ENCODE measurements around the gene SAMD4B.

Gene SAMD4B

DNA sequence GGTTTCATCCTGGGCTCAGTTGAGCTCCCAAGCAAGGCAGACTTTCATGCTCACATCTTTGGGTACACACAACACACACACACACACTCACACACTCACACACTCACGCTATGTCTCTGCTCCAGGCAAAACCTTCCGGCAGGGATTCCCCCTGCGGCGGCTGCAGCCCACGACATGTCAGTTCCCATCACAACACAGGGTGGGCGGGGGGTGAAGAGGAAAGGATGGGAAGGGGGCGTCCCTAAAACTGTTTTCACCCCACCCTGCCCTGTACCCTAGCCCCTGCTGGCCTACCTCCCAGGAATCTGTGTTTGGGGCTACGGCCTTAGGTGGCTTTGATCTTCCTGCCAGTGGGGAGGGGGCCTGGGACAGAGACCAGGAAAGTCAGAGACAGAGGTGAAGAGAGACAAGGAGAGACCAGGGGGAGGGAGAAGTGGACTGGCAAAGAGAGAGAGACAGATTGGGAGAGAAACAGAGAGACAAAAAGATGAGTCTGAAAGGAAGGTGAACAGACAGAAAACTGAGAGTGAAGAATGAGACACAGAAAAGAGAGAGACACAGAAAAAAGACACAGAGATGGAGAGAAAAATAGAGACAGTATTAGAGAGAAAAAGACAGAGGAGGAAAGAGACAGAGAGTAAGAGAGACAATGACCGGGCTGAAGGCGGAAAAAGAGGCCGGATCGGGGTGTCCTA, 25.4 kb upstream of the SAMD4B start:
- no peak for DNase-seq (ENCODE audit: low spot score)
- TF ChIP-seq, protein P1, sequence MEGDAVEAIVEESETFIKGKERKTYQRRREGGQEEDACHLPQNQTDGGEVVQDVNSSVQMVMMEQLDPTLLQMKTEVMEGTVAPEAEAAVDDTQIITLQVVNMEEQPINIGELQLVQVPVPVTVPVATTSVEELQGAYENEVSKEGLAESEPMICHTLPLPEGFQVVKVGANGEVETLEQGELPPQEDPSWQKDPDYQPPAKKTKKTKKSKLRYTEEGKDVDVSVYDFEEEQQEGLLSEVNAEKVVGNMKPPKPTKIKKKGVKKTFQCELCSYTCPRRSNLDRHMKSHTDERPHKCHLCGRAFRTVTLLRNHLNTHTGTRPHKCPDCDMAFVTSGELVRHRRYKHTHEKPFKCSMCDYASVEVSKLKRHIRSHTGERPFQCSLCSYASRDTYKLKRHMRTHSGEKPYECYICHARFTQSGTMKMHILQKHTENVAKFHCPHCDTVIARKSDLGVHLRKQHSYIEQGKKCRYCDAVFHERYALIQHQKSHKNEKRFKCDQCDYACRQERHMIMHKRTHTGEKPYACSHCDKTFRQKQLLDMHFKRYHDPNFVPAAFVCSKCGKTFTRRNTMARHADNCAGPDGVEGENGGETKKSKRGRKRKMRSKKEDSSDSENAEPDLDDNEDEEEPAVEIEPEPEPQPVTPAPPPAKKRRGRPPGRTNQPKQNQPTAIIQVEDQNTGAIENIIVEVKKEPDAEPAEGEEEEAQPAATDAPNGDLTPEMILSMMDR (IDR thresholded peaks at IDR 0.05; ENCODE audit: extremely low read depth, missing control alignments) = no peak

DNA sequence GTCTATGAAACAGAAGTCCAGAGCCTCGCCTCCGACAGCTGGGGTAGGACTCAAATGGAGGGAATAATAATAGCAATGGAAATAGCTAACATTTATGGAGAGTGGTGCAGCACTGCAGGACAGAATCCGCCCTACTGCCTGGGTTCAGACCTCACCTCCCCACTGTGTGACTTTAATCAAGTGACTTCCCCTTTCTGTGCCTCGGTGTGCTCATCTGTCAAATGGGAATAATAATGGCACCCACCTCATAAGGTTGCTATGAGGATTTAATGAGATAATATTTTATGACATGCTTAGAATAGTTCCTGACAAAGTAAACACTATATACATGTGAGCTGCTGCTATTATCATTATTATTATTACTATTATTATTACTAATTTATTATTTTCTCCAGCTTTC, 24.7 kb upstream of the SAMD4B start:
- no peak for DNase-seq (ENCODE audit: low spot score)
- TF ChIP-seq, protein P1 (IDR thresholded peaks at IDR 0.05; ENCODE audit: extremely low read depth, missing control alignments) = no peak

DNA sequence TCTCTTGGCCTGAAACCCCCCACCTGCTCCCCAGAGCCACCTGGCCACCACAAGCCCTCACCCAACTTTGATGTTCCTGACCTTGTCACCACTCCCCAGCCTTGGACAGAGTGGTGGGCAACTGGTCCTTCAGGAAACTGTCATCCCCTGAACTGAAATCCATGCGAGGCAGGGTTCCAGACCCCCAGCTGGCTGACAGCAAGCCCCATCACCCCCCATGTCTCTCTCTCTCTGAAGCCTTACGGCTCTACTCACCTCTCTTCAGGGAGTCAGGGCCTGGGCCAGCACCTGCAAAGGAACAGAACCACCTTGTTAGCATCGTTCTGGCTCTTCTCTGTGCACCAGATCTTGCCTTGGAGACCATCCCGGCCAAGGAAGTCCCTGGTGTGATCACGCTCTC, 24.1 kb upstream of the SAMD4B start:
- TF ChIP-seq, protein P1 (IDR thresholded peaks at IDR 0.05; ENCODE audit: extremely low read depth, missing control alignments) = no peak
- no peak for DNase-seq (ENCODE audit: low spot score)

DNA sequence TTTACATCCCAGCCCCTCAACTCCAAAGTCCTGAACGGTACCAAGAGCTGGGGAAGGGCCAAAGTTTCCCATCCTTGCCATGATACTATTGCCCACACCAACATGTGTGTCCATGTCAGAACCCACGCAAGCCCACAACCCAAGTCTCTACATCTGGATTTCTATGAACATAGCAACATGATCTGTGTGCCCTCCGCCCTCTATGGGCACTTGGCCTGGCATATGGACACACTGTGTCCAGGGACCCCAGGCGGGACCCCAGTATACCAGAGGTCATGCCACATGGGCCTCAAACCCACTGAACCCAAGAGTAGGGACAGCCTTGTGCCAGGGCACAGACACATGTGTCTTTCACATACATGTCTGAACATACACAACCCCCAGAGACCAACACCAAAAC, 23.5 kb upstream of the SAMD4B start:
- TF ChIP-seq, protein P1 (IDR thresholded peaks at IDR 0.05; ENCODE audit: extremely low read depth, missing control alignments) = no peak
- no peak for DNase-seq (ENCODE audit: low spot score)

DNA sequence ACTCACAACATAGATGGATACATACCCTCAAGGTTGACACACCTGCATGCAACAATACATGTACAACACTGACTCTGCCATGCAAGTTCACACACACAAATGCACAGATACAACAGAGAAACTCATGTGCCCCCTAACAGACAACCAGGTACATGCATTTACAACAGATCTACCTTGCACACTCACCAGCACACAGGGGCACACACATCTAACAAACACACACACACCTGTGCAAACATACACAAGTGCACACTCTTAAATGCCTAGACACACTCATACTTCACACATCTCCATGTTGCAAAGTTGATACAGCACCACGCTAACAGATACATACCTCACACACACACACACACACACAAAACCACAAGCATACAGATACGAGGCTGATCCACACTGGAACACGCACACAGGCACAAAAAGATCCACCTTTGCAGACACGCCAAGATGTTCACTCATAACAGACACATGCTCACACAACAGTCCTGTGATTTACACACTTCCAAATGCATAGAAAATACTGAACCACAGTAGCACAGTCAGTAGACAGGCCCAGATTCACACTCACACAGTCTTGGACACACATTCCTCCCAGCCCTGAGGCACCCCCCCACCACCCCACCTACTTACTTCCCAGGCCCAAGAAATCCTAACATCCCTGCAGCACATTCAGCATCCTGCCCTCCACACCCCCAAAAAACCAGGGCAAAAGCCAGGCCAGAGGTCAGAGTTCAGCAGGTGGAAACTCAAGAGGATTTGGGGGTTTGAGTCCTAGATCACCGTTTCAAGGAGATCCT, 22.9 kb upstream of the SAMD4B start:
- peak; percentile 38 for DNase-seq (ENCODE audit: low spot score)
- TF ChIP-seq, protein P1 (IDR thresholded peaks at IDR 0.05; ENCODE audit: extremely low read depth, missing control alignments) = no peak

DNA sequence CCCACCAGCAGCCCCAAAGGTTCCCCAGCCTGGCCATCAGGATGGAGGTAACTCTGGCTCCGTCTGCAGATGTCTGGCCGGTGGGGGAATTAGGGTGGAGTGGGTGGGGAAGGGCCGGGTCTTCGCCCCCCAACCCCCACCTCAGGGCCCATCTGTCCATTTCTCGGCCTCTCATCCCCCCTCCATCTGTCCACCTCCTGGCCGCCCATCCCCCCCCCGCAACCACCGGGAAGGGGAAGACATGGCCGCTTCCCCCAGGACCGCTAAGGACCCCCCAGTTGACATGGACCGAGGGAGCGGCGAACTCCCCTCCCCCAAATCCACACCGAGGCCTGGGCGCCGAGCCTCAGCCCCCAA, 22.4 kb upstream of the SAMD4B start:
- TF ChIP-seq, protein P1 (IDR thresholded peaks at IDR 0.05; ENCODE audit: extremely low read depth, missing control alignments) = no peak
- no peak for DNase-seq (ENCODE audit: low spot score)

DNA sequence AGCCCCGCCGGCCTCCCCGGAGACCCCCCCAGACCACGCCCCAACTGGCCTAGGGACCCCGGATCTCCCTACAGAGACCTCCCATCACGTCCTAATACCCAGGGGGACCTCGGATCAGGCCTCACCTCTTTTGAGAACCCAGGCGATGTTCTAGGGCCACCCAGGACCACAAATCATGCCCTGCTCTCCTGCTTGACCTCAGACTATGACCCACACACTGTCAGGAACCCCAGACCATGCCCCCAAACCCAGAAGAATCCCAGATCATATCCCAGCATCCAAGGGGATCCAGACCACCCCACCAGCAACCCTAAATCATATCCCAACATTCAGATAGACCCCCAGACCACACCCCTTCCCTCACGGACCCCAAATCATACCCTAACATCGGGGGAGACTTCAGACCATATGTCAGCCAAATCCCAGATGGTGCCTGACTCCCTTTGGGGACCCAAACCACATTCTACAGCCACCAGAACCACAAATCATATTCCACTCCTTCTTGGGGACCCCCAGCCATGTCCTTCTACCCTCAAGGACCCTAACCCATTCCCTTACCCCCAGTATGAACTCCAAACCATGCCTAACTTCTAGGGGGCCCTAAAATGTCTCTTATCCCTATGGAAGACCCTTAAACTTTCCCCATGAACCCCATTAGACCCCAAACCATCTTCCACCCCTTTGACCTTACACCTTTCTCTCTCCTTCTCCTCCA, 20.9 kb upstream of the SAMD4B start:
- DNase-seq (ENCODE audit: low spot score) = peak; percentile 47
- TF ChIP-seq, protein P1 (IDR thresholded peaks at IDR 0.05; ENCODE audit: extremely low read depth, missing control alignments) = no peak
